Posterior cingulate gyrus (tissue), 11 donors: ENCODE measurements around the gene TNIP1.

Experiments used
- DNase-seq, 10 donors: peaks; one replicate each; pipeline versions ENCODE4 v3.0.0 to v3.0.0-alpha.2; 2020 to 2021; ENCODE audit warnings: mixed read lengths in 3 of 10
- intact Hi-C: fragments of 100-400 bp; cut with DNase I; formaldehyde crosslinking; loops from one replicate; pipeline ENCODE4 v1.15.1; 2023

TNIP1 gene

GRCh38 chr5:151051066-151051930, 29.5 kb downstream of the TNIP1 start:
- intact Hi-C loops: loop anchor here (1.0 to 2.0 kb wide), 2 partner anchors 64 to 114 kb away; no protein-coding TSS in a partner anchor
- DNase-seq: peak; percentile 31 to 95 (median 76)

DNA sequence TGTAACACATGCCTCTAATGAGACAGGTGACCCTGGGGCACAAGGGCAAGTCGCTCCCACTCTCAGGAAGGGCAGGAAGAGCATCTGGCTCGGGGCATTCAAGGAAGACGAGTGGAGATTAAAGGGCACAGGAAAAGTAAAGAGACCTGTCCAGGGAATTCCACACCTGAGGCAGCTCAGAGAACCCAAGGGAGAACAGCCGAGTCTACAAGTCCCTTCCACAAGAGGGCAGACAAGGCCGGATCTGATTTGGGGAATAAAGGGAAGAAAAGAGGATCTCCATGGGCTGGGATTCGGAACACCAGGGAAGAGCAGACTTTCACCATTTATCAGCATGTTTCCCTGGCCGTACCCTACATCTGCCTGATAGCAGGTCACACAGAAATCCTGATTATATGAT, 32.3 kb downstream of the TNIP1 start:
- no peak for DNase-seq
- intact Hi-C loops: no loop called here

- no peak for DNase-seq
- intact Hi-C loops: no loop called here
Measured at GRCh38 chr5:151047814-151048425, 32.9 kb downstream of the TNIP1 start.

DNA sequence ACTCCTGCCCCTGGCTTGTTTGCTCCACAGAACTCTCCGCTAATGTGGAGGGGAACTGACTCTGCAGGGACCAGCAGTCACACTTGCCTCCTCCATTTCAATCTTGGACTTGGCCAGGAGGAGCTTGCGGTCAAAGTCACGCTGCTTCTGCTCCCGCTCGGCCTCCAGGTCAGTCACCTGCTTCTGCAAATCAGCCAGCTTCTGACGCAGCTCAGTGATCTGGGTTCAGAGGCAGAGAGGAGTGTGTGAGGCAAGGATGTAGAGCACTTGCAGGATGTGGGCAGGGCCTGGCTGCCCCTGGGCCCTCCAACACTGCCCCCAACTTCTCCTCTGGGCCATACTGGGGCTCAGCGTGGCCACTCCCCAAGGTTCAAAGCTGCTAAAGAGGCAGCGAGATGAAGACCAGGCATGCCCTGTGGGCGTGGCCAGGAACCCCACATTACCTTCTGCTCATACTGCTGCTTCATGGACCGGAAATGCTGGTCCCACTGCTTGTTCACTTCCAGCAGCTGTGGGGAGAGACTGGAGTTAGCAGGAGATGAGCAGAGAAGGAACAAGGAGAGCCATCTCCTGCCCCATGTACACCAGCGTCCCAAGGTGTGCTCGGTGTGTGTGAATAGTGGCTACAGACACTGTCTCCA, 38.3 kb downstream of the TNIP1 start:
- DNase-seq: no peak
- intact Hi-C loops: no loop called here

GRCh38 chr5:151041577-151042268, 39.1 kb downstream of the TNIP1 start:
- DNase-seq: peak in 1 of 10 donors; percentile 27
- intact Hi-C loops: no loop called here

DNA sequence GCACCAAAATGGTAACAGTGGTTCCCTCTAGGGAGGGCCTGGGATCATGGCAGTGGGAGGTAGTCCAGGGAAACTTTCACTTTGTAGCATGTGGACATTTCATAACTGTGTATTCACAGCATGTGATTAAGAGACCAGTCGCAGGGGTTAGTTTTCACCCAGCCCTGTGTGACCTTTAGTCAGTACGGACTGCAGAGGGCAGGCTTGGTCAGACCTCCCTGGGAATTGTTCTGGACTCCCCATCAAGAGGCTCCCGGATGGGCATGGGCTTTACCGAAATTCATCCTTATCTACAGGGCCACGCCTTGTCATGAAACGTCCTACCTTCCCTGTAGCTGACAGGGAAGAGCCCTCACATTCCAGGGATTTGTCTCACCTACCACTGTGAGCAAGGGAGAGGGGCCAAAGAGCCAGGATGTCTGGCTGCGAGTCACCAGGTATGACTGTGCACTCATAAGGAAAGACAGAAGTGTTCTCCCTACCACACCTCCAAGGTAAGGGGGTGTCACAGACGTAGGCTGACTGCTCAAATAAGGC, 40.6 kb downstream of the TNIP1 start:
- intact Hi-C loops: no loop called here
- no peak for DNase-seq

GRCh38 chr5:151039665-151040064, 41.2 kb downstream of the TNIP1 start:
- intact Hi-C loops: no loop called here
- DNase-seq: no peak

DNA sequence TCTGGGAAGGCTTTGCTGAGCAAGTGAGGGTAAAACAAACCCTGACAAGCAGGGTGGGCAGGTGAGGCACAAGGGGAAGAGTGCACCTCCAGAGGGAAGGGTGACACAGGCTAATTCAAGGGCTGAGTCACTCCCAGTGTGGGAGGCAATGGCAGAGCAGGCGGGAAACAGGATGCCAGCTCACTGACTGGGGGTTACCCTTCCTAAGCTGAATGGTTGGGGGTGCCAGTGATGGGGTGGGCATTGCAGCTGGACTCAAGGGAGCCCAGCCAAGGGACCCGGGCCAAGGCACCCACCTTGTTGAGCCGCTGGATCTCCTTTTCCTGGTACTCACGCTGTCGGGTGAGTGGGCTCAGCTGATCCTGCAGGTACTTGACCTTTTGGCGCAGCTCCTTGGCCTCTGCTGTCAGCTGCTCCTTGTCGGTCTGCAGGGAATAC, 42.0 kb downstream of the TNIP1 start:
- no peak for DNase-seq

GRCh38 chr5:151038412-151038745, 42.5 kb downstream of the TNIP1 start:
- no peak for DNase-seq
- intact Hi-C loops: no loop called here

More for the DNA sequence above, 42.0 kb downstream of the TNIP1 start:
- intact Hi-C loops: no loop called here

GRCh38 chr5:151037561-151038411, 43.0 kb downstream of the TNIP1 start:
- no peak for DNase-seq
- intact Hi-C loops: no loop called here

DNA sequence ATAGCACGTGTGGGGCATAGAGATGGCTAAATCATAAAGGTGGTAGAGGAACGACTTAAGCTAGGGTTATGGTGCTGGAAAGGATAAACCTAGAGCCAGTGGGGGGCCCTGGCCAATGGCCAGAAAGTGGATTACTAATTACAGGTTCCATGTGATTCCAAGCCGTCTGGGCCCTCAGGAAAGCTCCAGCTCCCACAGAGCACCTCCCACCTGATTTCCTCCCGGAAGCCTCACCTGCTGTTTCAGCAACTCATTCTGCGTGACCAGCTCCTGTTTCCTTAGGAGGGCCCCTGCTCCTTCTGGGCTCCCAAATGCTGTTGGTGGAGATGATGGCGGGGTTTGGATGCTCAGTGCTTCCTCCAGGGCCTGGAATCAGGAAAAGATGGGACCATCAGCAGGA, 44.3 kb downstream of the TNIP1 start:
- no peak for DNase-seq
- intact Hi-C loops: no loop called here

DNA sequence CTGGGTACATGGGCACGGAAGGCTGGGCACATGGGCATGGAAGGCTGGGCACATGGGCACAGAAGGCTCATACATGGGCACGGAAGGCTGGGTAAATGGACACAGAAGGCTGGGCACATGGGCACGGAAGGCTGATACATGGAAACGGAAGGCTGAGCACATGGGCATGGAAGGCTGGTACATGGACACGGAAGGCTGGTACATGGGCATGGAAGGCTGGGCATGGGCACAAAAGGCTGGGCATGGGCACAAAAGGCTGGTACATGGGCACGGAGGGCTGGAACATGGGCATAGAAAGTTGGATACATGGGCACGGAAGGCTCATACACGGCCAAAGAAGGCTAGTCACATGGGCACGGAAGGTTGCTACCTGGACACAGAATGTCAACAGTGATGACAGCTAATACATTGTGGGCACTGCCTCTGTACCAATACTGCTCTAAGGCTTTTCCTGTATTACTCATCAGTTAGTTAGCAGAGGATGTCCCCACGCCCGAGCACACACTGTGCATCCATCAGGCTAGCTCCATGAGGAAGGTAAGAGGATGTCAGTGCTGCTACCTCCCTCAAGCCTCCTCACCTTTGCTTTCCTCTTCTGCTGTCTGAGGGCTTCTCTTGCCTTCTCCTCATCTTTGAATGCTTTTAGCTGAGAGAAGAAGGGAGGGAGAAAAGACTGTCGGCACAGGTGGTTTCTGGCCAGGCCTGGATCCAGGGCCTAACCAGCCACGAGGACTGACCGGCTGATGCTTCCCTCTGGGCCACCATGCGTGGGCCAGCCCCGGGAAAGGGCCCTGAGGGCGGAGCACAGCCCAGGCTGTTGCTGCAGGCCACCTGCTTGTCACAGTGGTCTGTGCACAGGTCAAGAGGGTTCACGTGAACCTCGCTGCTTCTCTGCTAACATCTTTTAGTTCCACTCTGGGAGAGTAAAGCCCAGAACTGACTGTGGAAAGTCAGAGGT, 46.1 kb downstream of the TNIP1 start:
- DNase-seq: peak in 1 of 10 donors; percentile 74
- intact Hi-C loops: no loop called here

DNA sequence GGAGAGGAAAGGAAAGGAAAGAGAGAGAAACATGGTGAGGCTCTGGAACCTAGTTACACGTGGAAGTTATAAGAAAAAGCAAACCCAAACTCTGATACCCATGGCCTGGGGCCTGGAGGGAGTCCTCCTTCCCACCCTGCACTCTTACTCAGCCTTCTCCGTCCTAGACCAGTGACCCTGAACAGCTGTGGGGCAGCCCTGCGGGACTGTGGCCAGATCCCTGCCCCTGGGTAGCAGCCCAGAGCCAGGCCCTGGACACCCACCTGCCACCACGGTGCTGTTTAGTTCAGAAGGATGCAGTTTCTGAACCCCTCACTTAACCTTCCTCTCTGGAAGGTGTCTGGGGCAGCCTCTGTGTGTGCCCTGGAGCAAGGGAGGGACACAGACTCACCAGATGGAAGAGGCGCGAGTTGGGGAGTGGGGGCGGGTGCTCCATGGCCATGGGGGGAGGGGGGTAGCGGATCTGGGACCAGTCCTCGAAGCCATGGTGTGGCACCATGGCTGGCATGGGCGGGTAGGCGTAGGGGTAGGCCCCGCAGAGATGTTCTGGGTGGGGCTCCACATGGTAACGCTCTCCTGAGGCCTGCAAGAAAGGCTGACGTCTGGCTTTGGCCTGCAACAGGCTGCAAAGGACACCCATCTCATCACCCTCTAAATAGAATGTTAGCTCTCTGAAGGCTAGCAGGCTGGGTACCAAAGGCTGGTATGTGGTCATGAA, 47.5 kb downstream of the TNIP1 start:
- intact Hi-C loops: no loop called here
- peak in 1 of 10 donors; percentile 36 for DNase-seq

GRCh38 chr5:151031554-151031953, 49.3 kb downstream of the TNIP1 start:
- DNase-seq: peak in 1 of 10 donors; percentile 55
- intact Hi-C loops: no loop called here

- DNase-seq: peak in 1 of 10 donors; percentile 66
- intact Hi-C loops: no loop called here
Measured at GRCh38 chr5:151030379-151030778, 50.5 kb downstream of the TNIP1 start.

DNA sequence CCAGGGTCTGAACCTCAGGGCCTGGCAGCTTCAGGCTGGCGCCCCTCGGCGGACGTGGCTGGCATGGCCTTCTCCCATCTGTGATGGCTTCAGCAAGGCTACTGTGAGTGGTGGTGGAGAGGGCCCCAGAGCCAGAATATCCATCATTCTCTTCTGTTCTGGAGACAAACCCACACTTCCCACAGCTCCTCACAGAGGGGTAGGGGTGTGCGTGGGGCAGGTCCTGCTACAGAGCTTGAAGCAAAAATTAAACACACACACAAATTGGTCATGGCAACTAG, 50.8 kb downstream of the TNIP1 start:
- DNase-seq: peak in 1 of 10 donors; percentile 11
- intact Hi-C loops: no loop called here

DNA sequence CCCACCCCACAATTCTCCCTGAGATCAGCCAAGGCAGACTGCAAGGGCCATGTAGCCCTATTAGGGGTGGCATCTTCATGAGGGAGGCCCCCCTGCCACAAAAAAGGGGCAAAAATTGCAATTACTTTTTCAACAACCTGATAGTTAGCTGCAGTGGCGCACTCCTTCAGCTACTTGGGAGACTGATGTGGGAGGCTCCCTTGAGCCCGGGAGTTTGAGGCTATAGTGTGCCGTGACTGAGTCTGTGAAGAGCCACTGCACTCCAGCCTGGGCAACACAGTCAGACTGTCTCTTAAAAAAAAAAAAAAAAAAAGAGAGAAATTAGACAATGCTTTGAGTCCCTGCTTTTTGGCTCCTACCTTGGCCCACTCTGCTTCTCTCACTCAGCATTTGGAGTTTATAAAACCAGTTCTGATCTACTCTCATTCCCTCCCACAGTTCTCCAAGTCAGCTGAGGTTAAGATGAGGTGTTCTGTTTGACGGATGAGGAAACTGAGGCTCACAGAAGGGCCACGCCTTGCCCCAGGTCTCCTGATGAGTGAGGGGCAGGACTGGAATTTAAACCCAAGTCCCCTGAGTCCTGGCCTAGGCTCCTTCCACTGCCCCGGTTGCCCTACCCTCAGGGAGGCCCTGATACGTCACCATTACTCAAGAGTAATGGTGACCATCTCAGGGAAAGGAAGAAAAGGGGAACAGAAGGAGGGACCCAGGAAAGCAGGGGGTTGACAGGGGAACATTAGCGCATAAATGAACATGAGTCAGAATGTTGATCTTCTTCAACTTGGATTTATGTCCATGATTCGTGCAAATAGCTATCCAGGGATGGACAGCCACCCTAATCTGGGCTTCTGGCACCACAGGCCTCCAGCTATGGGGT, 51.4 kb downstream of the TNIP1 start:
- intact Hi-C loops: no loop called here
- DNase-seq: peak in 1 of 10 donors; percentile 57
